ENCODE measurements around the gene MCM5. TPM values are rescaled to one million over a fixed set of nuclear protein-coding genes. Genes with fewer than 3 reads are reported as not detected.

Gene MCM5
- total RNA-seq, 3 donors from 2014 or later (not counting 1 experiment from before 2014, with no cell fraction given) = 59.3 to 73.8 (median 61.5) TPM

DNA sequence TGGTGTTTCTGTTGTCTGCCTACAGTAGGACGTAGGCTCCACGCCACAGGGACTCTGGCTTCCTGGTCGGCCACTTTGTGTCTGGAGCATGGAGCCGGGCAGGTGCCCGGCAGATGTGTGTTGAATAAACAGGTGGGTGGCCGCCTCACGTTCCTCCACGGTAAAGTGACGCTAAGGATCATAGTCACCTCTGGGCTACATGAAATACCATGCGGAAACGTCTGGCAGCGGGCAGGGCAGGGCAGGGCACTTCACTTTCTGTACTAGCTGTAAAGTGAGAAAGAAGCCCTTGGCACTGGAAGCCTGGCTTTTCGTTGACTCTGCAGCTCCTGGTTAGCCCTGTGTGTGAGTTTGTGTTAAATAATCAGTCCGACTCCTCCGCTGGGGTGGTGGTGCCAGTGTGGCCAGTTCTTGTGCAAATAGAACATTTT is 52.4 kb downstream of the MCM5 start:
- ATAC-seq (no peak), DNase-seq (no peak)
- no peak overlapping the region for H3K27ac Mint-ChIP-seq
- TF ChIP-seq, protein P1, sequence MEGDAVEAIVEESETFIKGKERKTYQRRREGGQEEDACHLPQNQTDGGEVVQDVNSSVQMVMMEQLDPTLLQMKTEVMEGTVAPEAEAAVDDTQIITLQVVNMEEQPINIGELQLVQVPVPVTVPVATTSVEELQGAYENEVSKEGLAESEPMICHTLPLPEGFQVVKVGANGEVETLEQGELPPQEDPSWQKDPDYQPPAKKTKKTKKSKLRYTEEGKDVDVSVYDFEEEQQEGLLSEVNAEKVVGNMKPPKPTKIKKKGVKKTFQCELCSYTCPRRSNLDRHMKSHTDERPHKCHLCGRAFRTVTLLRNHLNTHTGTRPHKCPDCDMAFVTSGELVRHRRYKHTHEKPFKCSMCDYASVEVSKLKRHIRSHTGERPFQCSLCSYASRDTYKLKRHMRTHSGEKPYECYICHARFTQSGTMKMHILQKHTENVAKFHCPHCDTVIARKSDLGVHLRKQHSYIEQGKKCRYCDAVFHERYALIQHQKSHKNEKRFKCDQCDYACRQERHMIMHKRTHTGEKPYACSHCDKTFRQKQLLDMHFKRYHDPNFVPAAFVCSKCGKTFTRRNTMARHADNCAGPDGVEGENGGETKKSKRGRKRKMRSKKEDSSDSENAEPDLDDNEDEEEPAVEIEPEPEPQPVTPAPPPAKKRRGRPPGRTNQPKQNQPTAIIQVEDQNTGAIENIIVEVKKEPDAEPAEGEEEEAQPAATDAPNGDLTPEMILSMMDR (IDR thresholded peaks at IDR 0.05) = no peak
- no peaks in the 10 kb centered on the region for H3K27me3 Mint-ChIP-seq (ENCODE audit: low read depth in 2 of 2)
- intact Hi-C loops (cut with micrococcal nuclease) = no loop called here
- H3K4me3 ChIP-seq (ENCODE audit: low read length) = no peak overlapping the region
- no peaks in the 10 kb centered on the region for H3K36me3 ChIP-seq (ENCODE audit: control insufficient read depth, insufficient read depth, low read length)
- peaks cover 5 to 11% of the 10 kb centered on the region in 2 donors for H3K4me1 Mint-ChIP-seq
- H3K9me3 Mint-ChIP-seq = no peaks in the 10 kb centered on the region
- H3K4me1 ChIP-seq (ENCODE audit: control insufficient read depth, insufficient read depth, low read length) = peaks cover 10% of the 10 kb centered on the region
- no peak overlapping the region for H3K4me3 Mint-ChIP-seq
- 91% methylated on average over 15 of the region's 15 CpGs for WGBS (ENCODE audit: insufficient coverage)
- no peak overlapping the region for H3K27ac ChIP-seq (ENCODE audit: low read length)
- H3K9me3 ChIP-seq (ENCODE audit: control insufficient read depth, insufficient read depth, low read length) = no peaks in the 10 kb centered on the region
- no peaks in the 10 kb centered on the region for H3K27me3 ChIP-seq (ENCODE audit: control insufficient read depth, insufficient read depth, low read length)
- H3K36me3 Mint-ChIP-seq = no peaks in the 10 kb centered on the region

GRCh38 chr22:35452810-35453743 is 53.1 kb downstream of the MCM5 start:
- ATAC-seq (no peak), DNase-seq (no peak)
- H3K27ac Mint-ChIP-seq = no peak overlapping the region
- intact Hi-C loops (cut with micrococcal nuclease) = no loop called here
- H3K36me3 Mint-ChIP-seq = no peaks in the 10 kb centered on the region
- TF ChIP-seq, protein P1 (IDR thresholded peaks at IDR 0.05) = no peak
- peaks cover 2 to 8% of the 10 kb centered on the region in 2 donors for H3K4me1 Mint-ChIP-seq
- no peaks in the 10 kb centered on the region for H3K9me3 ChIP-seq (ENCODE audit: control insufficient read depth, insufficient read depth, low read length)
- H3K27me3 ChIP-seq (ENCODE audit: control insufficient read depth, insufficient read depth, low read length) = no peaks in the 10 kb centered on the region
- H3K27me3 Mint-ChIP-seq (ENCODE audit: low read depth in 2 of 2) = no peaks in the 10 kb centered on the region
- 94% methylated on average over 13 of the region's 13 CpGs for WGBS (ENCODE audit: insufficient coverage)
- no peaks in the 10 kb centered on the region for H3K36me3 ChIP-seq (ENCODE audit: control insufficient read depth, insufficient read depth, low read length)
- no peak overlapping the region for H3K27ac ChIP-seq (ENCODE audit: low read length)
- no peak overlapping the region for H3K4me3 ChIP-seq (ENCODE audit: low read length)
- H3K4me1 ChIP-seq (ENCODE audit: control insufficient read depth, insufficient read depth, low read length) = peaks cover 3% of the 10 kb centered on the region
- H3K9me3 Mint-ChIP-seq = no peaks in the 10 kb centered on the region
- no peak overlapping the region for H3K4me3 Mint-ChIP-seq

- no peaks in the 10 kb centered on the region for H3K36me3 ChIP-seq (ENCODE audit: control insufficient read depth, insufficient read depth, low read length)
- no peaks in the 10 kb centered on the region for H3K4me1 ChIP-seq (ENCODE audit: control insufficient read depth, insufficient read depth, low read length)
- no peak for ATAC-seq
- Mint-ChIP-seq H3K9me3 (no peaks in the 10 kb centered on the region), H3K36me3 (no peaks in the 10 kb centered on the region), H3K27me3 (ENCODE audit: low read depth in 2 of 2) (no peaks in the 10 kb centered on the region), H3K4me1 (no peaks in the 10 kb centered on the region), H3K4me3 (no peak overlapping the region), H3K27ac (no peak overlapping the region)
- TF ChIP-seq, protein P1 (IDR thresholded peaks at IDR 0.05) = no peak
- no peak overlapping the region for H3K4me3 ChIP-seq (ENCODE audit: low read length)
- H3K27ac ChIP-seq (ENCODE audit: low read length) = no peak overlapping the region
- 85% methylated on average over 8 of the region's 9 CpGs for WGBS (ENCODE audit: insufficient coverage)
- DNase-seq = no peak
- H3K27me3 ChIP-seq (ENCODE audit: control insufficient read depth, insufficient read depth, low read length) = no peaks in the 10 kb centered on the region
- no peaks in the 10 kb centered on the region for H3K9me3 ChIP-seq (ENCODE audit: control insufficient read depth, insufficient read depth, low read length)
- intact Hi-C loops (cut with micrococcal nuclease) = no loop called here
Measured at GRCh38 chr22:35454416-35455054, 54.6 kb downstream of the MCM5 start.
